NCI-H2227 (cell line): ENCODE data around the gene PER3.

ENCODE experiments used
- DNase-seq: peaks from one replicate; lab custom pipeline; 2025; ENCODE audit not compliant: unreplicated experiment; lab: John Stamatoyannopoulos, UW

Gene PER3

DNA sequence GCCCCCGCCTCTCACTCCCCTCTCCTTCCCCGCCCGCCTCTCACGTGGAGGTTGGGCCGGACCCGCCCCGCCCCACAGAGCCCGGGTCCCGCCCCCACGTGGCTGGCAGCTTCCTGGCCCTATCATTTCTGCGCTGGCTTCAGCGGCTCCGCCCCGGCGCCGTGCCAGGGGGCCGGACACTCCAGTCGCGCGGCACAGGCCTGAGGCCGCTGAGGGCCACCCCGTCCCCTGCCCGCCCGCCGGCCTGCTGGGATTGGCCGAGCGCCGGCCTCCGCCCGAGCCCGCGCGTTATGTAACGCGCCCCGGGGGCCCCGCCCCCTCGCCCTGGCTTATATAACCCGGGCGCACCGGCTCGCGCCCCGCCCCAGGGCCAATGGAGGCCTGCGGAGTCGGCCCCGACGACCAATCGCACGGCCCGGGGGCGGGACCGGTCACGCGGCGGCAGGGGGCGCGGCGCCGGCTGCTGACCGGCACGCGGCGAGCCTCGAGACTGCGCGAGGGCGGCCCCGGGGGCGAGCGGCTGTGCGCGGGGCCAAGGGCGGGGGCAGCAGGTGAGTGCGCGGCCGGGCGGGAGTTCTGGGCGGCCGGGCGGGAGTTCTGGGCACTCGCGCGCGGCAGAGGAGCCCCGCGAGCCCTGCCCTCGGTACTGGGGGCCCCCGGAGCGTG is at the start of gene PER3:
Gene PER3 (plus strand): TSS at position 466 of the 666 bp plus-strand sequence. CDS start 587 bp downstream, outside the sequence.
- peak; percentile 99 for DNase-seq

DNA sequence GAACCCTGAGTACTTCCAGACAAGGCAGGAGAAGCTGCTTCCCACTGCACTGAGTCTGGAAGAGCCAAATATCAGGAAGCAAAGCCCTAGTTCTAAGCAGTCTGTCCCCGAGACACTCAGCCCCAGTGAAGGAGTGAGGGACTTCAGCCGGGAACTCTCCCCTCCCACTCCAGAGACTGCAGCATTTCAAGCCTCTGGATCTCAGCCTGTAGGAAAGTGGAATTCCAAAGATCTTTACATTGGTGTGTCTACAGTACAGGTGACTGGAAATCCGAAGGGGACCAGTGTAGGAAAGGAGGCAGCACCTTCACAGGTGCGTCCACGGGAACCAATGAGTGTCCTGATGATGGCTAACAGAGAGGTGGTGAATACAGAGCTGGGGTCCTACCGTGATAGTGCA is 46.0 kb upstream of the PER3 start:
- DNase-seq: no peak

GRCh38 chr1:7743346-7743745 is 40.7 kb upstream of the PER3 start:
- DNase-seq: no peak

- DNase-seq: no peak
Observed at GRCh38 chr1:7744882-7745281, 39.2 kb upstream of the PER3 start.

- no peak for DNase-seq
Observed at GRCh38 chr1:7745783-7746182, 38.3 kb upstream of the PER3 start.

DNA sequence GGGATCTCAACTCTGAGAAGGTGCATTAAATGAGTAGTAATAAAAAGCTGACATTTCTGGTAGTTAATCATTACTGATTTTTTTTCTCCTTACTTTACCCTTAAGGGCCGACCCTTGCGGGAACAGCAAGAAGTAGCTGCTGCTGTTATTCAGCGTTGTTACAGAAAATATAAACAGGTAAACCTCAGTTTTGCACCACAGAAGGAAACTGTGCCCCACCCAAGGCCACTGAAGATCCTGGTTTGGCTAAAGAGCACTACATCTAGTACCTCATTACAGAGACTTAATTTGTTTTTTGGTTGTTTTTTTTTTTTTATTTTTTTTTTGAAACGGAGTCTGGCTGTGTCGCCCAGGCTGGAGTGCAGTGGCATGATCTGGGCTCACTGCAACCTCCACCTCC is 36.5 kb upstream of the PER3 start:
- no peak for DNase-seq

DNA sequence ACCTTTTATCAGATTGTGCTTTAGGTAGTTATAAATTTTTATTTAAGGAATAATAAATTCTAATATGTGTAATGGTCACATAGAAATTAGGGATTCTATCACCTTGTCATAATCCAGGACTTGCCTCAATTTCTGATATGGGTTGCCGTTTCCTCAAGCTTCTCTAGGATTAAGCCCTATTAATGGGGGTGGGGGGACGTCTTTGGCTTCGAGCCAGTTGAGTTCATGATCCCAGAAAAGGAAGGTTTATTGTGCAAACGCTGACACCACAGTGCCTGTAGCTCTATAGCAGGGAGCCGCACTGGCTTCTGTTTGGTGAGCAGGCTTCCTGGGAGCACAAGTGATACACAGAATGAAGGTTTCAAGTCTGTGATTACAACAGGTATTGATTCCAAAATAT is 35.0 kb upstream of the PER3 start:
- DNase-seq: peak; percentile 61

DNA sequence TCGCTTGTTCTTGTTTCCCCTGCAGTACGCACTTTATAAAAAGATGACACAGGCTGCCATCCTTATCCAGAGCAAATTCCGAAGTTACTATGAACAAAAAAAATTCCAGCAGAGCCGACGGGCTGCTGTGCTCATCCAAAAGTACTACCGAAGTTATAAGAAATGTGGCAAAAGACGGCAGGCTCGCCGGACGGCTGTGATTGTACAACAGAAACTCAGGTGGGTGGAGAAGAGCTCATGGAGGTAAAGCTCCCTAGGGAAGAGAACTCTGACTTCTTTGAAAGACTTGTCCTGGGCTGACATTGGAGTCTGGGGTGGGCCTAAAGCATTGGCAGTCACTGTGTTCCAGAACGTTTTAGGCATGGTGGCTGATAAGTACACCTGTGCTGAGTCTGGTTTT is 32.9 kb upstream of the PER3 start:
- no peak for DNase-seq

DNA sequence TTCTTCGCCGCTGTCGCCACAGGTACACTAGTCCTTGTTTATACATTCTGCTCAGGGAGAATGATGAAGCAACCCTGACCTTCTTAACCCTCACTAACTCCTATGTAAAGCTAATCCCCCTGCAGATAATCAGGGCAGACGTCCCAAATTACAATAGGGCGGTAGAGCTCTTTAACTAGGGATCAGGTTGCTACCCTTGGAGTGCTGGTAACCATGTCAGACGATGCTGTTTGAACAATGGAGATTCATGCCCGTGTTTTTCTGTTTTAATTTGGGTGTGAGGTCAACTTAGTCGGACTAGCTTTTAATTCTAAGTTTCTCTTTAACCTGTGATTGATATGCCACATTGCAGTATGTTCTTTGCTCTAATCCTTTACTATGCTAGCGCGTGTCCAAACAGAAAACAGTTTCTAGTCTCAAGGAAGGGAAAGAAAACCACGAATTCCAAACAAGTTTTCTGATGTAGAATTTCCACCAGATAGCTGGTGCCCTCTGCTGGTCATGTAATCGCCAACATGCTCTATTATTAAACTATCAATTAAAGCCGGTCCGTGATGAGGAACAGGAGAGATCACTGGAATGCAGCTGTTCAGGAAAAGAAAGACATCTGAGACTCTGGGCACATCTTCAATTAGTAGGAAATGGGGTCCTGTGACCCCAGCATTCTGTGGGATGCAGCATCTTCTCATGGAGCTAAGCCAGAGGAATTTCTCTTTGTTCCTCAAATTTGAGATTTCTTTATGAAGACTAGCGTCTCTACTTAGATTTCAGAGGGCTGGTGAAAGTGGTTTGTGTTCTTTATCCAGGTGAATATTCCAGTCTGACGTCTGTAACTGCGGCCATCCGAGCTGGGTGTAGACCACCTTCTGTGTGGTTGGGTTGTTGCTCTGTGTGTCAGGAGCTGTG is 31.3 kb upstream of the PER3 start:
- DNase-seq: peak; percentile 78

DNA sequence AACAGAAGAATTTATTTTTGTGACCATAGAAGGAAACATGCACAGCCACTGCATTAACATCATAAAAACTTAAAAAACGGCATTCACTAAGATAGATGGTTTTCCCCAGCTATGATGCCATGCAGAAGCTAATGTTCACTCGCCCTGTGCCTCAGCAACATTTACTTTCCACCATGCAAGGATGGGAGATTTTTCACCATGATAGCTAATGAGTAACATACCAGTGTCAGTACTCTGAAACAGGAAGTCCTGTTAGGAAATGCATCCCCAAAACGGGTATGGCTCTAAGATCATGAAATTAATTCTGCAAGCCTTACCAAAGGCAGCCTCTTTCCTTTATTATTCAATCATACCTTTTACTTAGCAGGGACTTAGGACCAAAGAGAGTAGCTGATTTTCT is 30.4 kb upstream of the PER3 start:
- DNase-seq: no peak

- DNase-seq: no peak
Observed at GRCh38 chr1:7754234-7754633, 29.9 kb upstream of the PER3 start.

DNA sequence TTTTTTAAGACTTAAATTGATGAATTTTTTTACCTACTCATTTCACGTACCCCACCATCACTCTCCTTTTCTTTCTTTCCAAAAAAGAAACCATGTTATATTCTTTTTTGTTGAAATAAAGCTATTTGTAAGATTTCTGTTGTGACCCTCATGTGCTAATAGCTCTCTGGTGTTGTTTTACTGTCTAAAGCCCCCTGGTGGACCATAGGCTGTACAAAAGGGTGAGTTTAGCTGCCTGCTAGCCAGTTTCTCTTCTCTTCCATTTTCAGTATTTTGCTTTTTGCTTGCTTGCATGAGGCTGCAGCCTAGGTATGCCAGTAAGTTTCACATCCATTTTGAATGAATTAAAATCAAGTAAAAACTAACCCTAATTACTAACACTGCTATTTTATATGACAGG is 28.6 kb upstream of the PER3 start:
- peak; percentile 31 for DNase-seq

DNA sequence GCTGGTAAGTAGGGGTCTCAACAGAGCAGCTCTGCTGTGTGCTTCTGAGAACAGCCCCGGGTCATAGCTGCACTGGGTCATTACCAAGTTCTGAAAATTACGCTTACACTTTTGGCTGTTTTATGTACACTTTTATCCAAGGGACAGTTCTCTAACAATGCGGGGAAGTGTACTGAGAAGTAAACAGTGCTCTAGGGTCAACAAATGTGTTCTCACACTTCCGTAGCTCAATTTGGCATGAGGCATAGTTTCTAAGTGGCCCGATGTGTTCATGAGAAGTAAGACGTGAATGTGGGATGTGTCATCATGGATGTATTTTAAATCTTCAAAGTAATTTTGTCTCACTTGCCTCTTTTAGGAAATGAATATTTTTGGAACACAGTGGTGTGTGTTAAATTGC is 23.8 kb upstream of the PER3 start:
- DNase-seq: no peak

DNA sequence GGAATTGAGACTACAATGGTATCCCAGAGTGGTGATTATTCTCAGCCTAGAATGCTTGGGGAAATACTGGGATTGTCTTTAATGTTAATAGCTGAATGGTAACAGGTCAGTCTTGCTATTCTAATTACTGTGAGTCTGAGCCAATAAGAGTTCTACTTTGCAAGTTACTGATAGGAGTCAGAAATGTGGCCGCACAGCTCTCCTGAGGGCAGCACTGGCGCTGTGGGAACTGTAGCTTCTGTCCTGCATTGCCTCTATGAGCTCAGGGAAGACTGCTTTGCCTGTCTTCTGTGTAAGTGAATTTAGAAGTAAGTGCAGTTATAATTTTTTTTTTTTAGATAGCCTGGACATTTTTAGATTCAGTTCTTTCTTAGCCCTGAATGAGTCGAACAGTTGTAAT is 23.0 kb upstream of the PER3 start:
- DNase-seq: no peak

GRCh38 chr1:7767176-7767575 is 16.9 kb upstream of the PER3 start:
- no peak for DNase-seq

- DNase-seq: peak; percentile 47
Observed at GRCh38 chr1:7768583-7768982, 15.5 kb upstream of the PER3 start.

GRCh38 chr1:7769673-7770412 is 14.2 kb upstream of the PER3 start:
- peak; percentile 52 for DNase-seq

DNA sequence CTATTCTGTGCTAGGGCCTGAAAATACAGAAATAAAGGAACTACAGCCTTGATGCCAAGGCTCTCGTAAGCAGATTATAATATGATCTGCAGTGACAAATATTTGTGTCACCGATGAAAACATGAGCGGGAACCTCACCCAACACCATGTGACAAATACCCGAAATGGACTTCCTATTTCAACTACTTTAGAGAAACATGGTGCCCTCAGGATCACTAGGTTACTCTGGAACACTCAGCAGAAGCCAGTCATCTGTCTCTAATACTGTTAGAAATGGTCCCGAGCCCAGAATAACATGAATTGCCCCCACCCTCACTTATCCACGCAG is 13.5 kb upstream of the PER3 start:
- peak; percentile 78 for DNase-seq

DNA sequence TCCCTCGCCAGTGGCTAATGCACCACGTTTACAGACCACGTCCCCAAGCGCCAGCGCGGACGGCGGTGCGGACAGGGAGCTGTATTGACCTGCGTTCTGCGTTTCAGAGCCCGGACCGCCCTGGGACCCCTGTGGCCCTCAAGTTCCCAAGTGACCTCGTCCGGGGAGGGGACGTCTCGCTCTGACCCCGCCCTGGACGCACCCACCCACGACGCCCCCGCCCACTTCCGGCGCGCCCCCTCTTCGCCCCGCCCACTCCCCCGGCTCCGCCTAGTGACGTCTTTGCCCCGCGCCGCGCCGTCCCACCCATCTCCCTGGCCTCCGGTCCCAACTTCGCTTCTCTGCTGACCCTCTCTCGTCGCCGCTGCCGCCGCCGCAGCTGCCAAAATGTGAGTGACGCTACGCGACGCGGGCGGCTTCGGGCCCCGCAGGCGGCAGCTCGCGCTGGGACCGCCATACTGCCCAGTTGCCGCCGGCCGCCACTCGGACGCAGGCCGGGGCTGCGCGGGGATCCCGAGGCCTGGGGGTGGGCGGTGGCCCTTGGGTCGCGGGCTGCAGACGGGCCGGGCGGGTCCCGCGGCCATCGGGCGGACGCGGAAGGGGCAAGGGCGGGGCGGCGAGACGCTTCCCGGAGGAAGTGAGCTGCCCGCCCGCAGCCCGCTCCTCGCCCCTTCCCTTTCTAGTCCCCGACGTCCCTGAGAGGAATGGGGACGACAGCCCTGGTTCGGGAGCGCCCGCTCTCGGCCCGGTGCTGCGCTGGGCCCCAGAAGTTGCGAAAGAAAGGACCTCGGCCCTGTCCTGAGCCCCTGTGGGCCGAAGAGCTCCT is 12.9 kb upstream of the PER3 start, which contains the start of gene VAMP3:
Gene VAMP3 (plus strand): TSS at position 300 of the 826 bp plus-strand sequence. CDS start 88 bp downstream, at position 388.
- peak; percentile 89 for DNase-seq

- DNase-seq: peak; percentile 62
Observed at GRCh38 chr1:7771823-7772299, 12.2 kb upstream of the PER3 start.

GRCh38 chr1:7777591-7777990 is 6.5 kb upstream of the PER3 start:
- no peak for DNase-seq
